K562 (cell line): ENCODE data around the gene C9orf153. TPM values are rescaled to one million over a fixed set of nuclear protein-coding genes. Genes with fewer than 3 reads are reported as not detected.

Experiments used
- MIER1 ChIP-seq: fragments of 450-650 bp; IDR thresholded peaks from 2 replicates; pipeline ENCODE4 v1.6.1; 2016; ENCODE audit warnings: antibody characterized with exemption, mild to moderate bottlenecking, low read depth
- NR2C1 ChIP-seq, 2 experiments: fragments of 450-650 bp; IDR thresholded peaks; 2 replicates each; pipeline ENCODE4 v1.6.1; 2017; ENCODE audit warnings: mild to moderate bottlenecking in 2 of 2, antibody characterized with exemption in 1 of 2, inconsistent platforms in 1 of 2, missing compliant biosample characterization in 1 of 2, missing genetic modification characterization in 1 of 2
- SRF ChIP-seq, 2 experiments: fragments of 250-450, 450-650 bp in 1 of 2; sonication (Bioruptor Pico) in 1 of 2; sonication (generic) in 1 of 2; formaldehyde crosslinking; IDR thresholded peaks; 2 replicates each; pipeline versions ENCODE4 v1.5.0 to v1.5.1; 2020 to 2022; ENCODE audit warnings: mild to moderate bottlenecking in 1 of 2, missing genetic modification reagents in 1 of 2
- SUPT5H ChIP-seq: fragments of 450-650 bp; IDR thresholded peaks from 2 replicates; pipeline ENCODE4 v1.6.1; 2016
- TAF1 ChIP-seq: IDR thresholded peaks from 2 replicates; pipeline ENCODE4 v1.6.1; 2011; ENCODE audit warnings: mild to moderate bottlenecking, low read length, moderate library complexity; ENCODE audit not compliant: insufficient read depth, control insufficient read depth, severe bottlenecking; ENCODE audit errors: extremely low read depth
- TSC22D4 ChIP-seq: fragments of 450-650 bp; IDR thresholded peaks from 2 replicates; pipeline ENCODE4 v1.6.1; 2016; ENCODE audit warnings: missing genetic modification characterization, missing biosample characterization, control low read depth
- XRCC3 ChIP-seq: fragments of 450-650 bp; IDR thresholded peaks from 2 replicates; pipeline ENCODE4 v1.6.1; 2017; ENCODE audit warnings: mild to moderate bottlenecking, moderate library complexity
- ZNF324 ChIP-seq: fragments of 250-450 bp; sonication (Bioruptor Pico); IDR thresholded peaks from 2 replicates; pipeline ENCODE4 v1.4.0; 2020; ENCODE audit warnings: mild to moderate bottlenecking
- polyA plus RNA-seq, 8 experiments: library from polyadenylated mRNA; depleted of rRNA in 4 of 8; stranded (reverse) in 5 of 8; unstranded in 3 of 8; fragments of >200 nt; fragmentation: Nextera tagmentation in 2 of 8; fragmentation: Illumina TruSeq in 1 of 8; extraction: Ambion mirVana in 2 of 8; extraction: Trizol in 1 of 8; gene quantifications; 2 replicates each; pipeline versions ENCODE4 v1.2.1 to v1.2.3, GENCODE V29; 2011 to 2014; ENCODE audit warnings: inconsistent platforms in 1 of 8, missing spikeins in 1 of 8
- total RNA-seq, 7 experiments: library from RNA; depleted of rRNA in 6 of 7; stranded (reverse); fragments of >200 nt in 6 of 7; fragmentation: Illumina TruSeq in 2 of 7; extraction: Trizol in 2 of 7; gene quantifications; 2 replicates each; pipeline versions ENCODE4 v1.2.1 to v1.2.3, GENCODE V29; 2011 to 2021; ENCODE audit warnings: low replicate concordance in 1 of 7
- TF ChIP-seq, protein P1 (sequence below): fragments of 250-450 bp; sonication (Bioruptor Pico); IDR thresholded peaks from 2 replicates; pipeline ENCODE4 v1.8.0; 2021; ENCODE audit warnings: moderate library complexity, mild to moderate bottlenecking, inconsistent platforms
- TF ChIP-seq, protein P2 (sequence below): IDR thresholded peaks from 2 replicates; pipeline ENCODE4 v1.6.1; 2014; ENCODE audit warnings: antibody characterized with exemption
- TF ChIP-seq, protein P3 (sequence below), 2 experiments: fragments of 450-650 bp in 1 of 2; sonication (generic) in 1 of 2; formaldehyde crosslinking; conservative IDR thresholded peaks; 2 replicates each; pipeline versions ENCODE4 v1.4.0 to v1.8.1; 2020 to 2022; ENCODE audit warnings: mild to moderate bottlenecking in 1 of 2, missing genetic modification reagents in 1 of 2
- TF ChIP-seq, protein P4 (sequence below): sonication (generic); formaldehyde crosslinking; IDR thresholded peaks from 2 replicates; pipeline ENCODE4 v1.8.0; 2022; ENCODE audit warnings: mild to moderate bottlenecking, missing genetic modification reagents, borderline replicate concordance
- TF ChIP-seq, protein P5 (sequence below), 3 experiments: IDR thresholded peaks in 2 of 3; conservative IDR thresholded peaks in 1 of 3; 2 replicates each; pipeline ENCODE4 v1.5.1; 2011 to 2012; ENCODE audit warnings: low read length in 3 of 3, mild to moderate bottlenecking in 3 of 3, control low read depth in 2 of 3, improper control_type of control experiment in 1 of 3, inconsistent platforms in 1 of 3, low read depth in 1 of 3, mixed read lengths in 1 of 3, moderate library complexity in 1 of 3; ENCODE audit not compliant: insufficient read depth in 2 of 3
- TF ChIP-seq, protein P6 (sequence below), 2 experiments: fragments of 200-800 bp in 1 of 2; sonication (Bioruptor generic) in 1 of 2; sonication (generic) in 1 of 2; formaldehyde crosslinking in 1 of 2; IDR thresholded peaks in 1 of 2; conservative IDR thresholded peaks in 1 of 2; 2 replicates each; pipeline versions ENCODE4 v1.5.0 to v1.6.1; 2016 to 2020; ENCODE audit warnings: missing compliant biosample characterization in 1 of 2, missing genetic modification characterization in 1 of 2, missing genetic modification reagents in 1 of 2

C9orf153 gene
- total and polyA plus RNA-seq, 9 of the 15 experiments (the other 6 are each of a cell fraction or from before 2014, with no cell fraction given), result 0.07 to 1.2 (median 0.11) TPM; not detected in 5

DNA sequence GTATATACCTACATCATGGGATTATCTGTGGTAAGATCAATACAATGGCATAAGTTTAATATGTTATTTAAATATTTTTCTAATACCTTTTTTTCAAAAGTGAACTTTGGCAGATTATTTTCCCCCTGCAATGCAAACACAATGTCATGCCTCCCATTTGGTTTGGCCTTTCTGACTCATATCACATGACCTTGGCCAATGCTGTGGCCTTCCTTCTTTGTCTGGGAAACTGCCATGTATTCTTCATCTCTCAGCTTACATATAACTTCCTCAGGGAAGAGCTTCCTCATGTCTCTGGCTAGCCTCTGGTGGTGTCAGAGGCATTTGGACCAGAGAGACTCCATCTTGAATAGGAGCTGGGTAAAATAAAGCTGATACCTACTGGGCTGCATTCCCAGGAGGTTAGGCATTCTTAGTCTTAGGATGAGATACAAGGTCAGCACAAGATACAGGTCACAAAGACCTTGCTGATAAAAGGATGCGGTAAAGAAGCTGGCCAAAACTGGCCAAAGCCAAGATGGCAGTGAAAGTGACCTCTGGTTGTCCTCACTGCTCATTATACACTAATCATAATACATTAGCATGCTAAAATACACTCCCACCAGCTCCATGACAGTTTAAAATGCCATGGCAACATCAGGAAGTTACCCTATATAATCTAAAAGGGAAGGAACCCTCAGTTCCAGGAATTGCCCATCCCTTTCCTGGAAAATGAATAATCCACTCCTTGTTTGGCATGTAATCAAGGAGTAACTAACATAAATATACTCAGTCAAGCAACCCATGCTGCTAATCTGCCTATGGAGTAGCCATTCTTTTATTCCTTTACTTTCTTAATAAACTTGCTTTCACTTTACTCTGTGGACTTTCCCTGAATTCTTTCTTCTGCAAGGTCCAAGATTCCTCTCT is 76.0 kb downstream of the C9orf153 start (continued):
- TF ChIP-seq, protein P1, sequence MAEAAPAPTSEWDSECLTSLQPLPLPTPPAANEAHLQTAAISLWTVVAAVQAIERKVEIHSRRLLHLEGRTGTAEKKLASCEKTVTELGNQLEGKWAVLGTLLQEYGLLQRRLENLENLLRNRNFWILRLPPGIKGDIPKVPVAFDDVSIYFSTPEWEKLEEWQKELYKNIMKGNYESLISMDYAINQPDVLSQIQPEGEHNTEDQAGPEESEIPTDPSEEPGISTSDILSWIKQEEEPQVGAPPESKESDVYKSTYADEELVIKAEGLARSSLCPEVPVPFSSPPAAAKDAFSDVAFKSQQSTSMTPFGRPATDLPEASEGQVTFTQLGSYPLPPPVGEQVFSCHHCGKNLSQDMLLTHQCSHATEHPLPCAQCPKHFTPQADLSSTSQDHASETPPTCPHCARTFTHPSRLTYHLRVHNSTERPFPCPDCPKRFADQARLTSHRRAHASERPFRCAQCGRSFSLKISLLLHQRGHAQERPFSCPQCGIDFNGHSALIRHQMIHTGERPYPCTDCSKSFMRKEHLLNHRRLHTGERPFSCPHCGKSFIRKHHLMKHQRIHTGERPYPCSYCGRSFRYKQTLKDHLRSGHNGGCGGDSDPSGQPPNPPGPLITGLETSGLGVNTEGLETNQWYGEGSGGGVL (CRISPR knock-in tag), result no peak
- TF ChIP-seq, protein P2, sequence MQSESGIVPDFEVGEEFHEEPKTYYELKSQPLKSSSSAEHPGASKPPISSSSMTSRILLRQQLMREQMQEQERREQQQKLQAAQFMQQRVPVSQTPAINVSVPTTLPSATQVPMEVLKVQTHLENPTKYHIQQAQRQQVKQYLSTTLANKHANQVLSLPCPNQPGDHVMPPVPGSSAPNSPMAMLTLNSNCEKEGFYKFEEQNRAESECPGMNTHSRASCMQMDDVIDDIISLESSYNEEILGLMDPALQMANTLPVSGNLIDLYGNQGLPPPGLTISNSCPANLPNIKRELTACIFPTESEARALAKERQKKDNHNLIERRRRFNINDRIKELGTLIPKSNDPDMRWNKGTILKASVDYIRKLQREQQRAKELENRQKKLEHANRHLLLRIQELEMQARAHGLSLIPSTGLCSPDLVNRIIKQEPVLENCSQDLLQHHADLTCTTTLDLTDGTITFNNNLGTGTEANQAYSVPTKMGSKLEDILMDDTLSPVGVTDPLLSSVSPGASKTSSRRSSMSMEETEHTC, result no peak
- TF ChIP-seq, protein P3, sequence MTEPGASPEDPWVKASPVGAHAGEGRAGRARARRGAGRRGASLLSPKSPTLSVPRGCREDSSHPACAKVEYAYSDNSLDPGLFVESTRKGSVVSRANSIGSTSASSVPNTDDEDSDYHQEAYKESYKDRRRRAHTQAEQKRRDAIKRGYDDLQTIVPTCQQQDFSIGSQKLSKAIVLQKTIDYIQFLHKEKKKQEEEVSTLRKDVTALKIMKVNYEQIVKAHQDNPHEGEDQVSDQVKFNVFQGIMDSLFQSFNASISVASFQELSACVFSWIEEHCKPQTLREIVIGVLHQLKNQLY (CRISPR knock-in tag; conservative IDR thresholded peaks at IDR 0.05), result no peak
- TF ChIP-seq ZNF324 (CRISPR knock-in tag) (no peak), MIER1 (no peak), TAF1 (no peak), NR2C1 (IDR thresholded peaks at IDR 0.05) (no peak), NR2C1 (tag; IDR thresholded peaks at IDR 0.05) (peak; percentile 53), XRCC3 (no peak), SUPT5H (no peak), TSC22D4 (tag) (no peak), SRF (CRISPR knock-in tag; IDR thresholded peaks at IDR 0.05) (peak in 1 of 2 experiments; percentile 84; a peak in 2 of 4 replicates)
- TF ChIP-seq, protein P4, sequence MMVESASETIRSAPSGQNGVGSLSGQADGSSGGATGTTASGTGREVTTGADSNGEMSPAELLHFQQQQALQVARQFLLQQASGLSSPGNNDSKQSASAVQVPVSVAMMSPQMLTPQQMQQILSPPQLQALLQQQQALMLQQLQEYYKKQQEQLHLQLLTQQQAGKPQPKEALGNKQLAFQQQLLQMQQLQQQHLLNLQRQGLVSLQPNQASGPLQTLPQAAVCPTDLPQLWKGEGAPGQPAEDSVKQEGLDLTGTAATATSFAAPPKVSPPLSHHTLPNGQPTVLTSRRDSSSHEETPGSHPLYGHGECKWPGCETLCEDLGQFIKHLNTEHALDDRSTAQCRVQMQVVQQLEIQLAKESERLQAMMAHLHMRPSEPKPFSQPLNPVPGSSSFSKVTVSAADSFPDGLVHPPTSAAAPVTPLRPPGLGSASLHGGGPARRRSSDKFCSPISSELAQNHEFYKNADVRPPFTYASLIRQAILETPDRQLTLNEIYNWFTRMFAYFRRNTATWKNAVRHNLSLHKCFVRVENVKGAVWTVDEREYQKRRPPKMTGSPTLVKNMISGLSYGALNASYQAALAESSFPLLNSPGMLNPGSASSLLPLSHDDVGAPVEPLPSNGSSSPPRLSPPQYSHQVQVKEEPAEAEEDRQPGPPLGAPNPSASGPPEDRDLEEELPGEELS (CRISPR knock-in tag), result no peak
- TF ChIP-seq, protein P5, sequence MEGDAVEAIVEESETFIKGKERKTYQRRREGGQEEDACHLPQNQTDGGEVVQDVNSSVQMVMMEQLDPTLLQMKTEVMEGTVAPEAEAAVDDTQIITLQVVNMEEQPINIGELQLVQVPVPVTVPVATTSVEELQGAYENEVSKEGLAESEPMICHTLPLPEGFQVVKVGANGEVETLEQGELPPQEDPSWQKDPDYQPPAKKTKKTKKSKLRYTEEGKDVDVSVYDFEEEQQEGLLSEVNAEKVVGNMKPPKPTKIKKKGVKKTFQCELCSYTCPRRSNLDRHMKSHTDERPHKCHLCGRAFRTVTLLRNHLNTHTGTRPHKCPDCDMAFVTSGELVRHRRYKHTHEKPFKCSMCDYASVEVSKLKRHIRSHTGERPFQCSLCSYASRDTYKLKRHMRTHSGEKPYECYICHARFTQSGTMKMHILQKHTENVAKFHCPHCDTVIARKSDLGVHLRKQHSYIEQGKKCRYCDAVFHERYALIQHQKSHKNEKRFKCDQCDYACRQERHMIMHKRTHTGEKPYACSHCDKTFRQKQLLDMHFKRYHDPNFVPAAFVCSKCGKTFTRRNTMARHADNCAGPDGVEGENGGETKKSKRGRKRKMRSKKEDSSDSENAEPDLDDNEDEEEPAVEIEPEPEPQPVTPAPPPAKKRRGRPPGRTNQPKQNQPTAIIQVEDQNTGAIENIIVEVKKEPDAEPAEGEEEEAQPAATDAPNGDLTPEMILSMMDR (IDR thresholded peaks at IDR 0.05 in 2 of 3, conservative IDR thresholded peaks at IDR 0.05 in 1 of 3; ENCODE audit: insufficient read depth in 2 of 3, low read depth in 1 of 3, low read length in 3 of 3), result no peak
- TF ChIP-seq, protein P6, sequence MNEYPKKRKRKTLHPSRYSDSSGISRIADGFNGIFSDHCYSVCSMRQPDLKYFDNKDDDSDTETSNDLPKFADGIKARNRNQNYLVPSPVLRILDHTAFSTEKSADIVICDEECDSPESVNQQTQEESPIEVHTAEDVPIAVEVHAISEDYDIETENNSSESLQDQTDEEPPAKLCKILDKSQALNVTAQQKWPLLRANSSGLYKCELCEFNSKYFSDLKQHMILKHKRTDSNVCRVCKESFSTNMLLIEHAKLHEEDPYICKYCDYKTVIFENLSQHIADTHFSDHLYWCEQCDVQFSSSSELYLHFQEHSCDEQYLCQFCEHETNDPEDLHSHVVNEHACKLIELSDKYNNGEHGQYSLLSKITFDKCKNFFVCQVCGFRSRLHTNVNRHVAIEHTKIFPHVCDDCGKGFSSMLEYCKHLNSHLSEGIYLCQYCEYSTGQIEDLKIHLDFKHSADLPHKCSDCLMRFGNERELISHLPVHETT (CRISPR knock-in tag; conservative IDR thresholded peaks at IDR 0.05 in 1 of 2, IDR thresholded peaks at IDR 0.05 in 1 of 2), result peak in 1 of 2 experiments; percentile 41; a peak in 1 of 4 replicates
